Suprapubic skin (tissue), 4 donors: ENCODE results near the gene PITRM1. TPM values are rescaled to one million over a fixed set of nuclear protein-coding genes. Genes with fewer than 3 reads are reported as not detected.
A peak's percentile ranks its signal among the peaks of the same experiment; 100 is the strongest.
"Not testable (repeated sequence)": the region's sequence is repeated elsewhere in the genome, so short reads cannot be mapped to it uniquely, and the experiment has no call there.

Experiments used
- DNase-seq, 2 donors: peaks; one replicate each; pipeline ENCODE4 v3.0.0-alpha.2; 2019; ENCODE audit warnings: low spot score in 2 of 2
- H3K27ac ChIP-seq: fragments of 200-600 bp; sonication (generic); one replicate; pipeline ENCODE4 v1.5.1; 2019
- H3K27me3 ChIP-seq: fragments of 200-600 bp; sonication (generic); one replicate; pipeline ENCODE4 v1.5.1; 2019
- H3K36me3 ChIP-seq: fragments of 200-600 bp; sonication (generic); one replicate; pipeline ENCODE4 v1.5.1; 2019
- H3K4me1 ChIP-seq: fragments of 200-600 bp; sonication (generic); one replicate; pipeline ENCODE4 v1.5.1; 2019
- H3K4me3 ChIP-seq: fragments of 200-600 bp; sonication (generic); one replicate; pipeline ENCODE4 v1.5.1; 2019; ENCODE audit warnings: mild to moderate bottlenecking
- H3K9me3 ChIP-seq: fragments of 200-600 bp; sonication (generic); one replicate; pipeline ENCODE4 v1.5.1; 2019
- CTCF ChIP-seq, 2 donors: fragments of 200-600 bp in 1 of 2; fragments of 450-650 bp in 1 of 2; sonication (generic) in 1 of 2; IDR thresholded peaks; one replicate each; pipeline ENCODE4 v1.5.1; 2016 to 2019; ENCODE audit warnings: antibody characterized with exemption in 2 of 2, mild to moderate bottlenecking in 1 of 2, moderate library complexity in 1 of 2
- EP300 ChIP-seq: sonication (generic); formaldehyde crosslinking; IDR thresholded peaks from one replicate; pipeline ENCODE4 v1.6.1; 2017; ENCODE audit warnings: antibody characterized with exemption
- POLR2A ChIP-seq, 2 donors: fragments of 450-650 bp; IDR thresholded peaks; one replicate each; pipeline ENCODE4 v1.6.1; 2017; ENCODE audit warnings: antibody characterized with exemption in 2 of 2, mild to moderate bottlenecking in 2 of 2, moderate library complexity in 2 of 2
- POLR2AphosphoS5 ChIP-seq, 3 donors: sonication (generic); formaldehyde crosslinking; IDR thresholded peaks; one replicate each; pipeline ENCODE4 v1.6.1; 2017; ENCODE audit warnings: antibody characterized with exemption in 3 of 3
- WGBS: methylation state at CpG from one replicate; pipeline ENCODE4 v1.1.5; 2018; 5-methylcytosine and 5-hydroxymethylcytosine counted together
- total RNA-seq, 4 donors: library from RNA; depleted of rRNA; stranded (reverse); fragments of >200 nt; gene quantifications; one replicate each; pipeline ENCODE4 v1.1.0, GENCODE V29; 2016

PITRM1 gene
- total RNA-seq, 4 donors from 2014 or later, result 44.2 to 94.6 (median 63.1) TPM

- no peaks in the 10 kb centered on the region for H3K27me3 ChIP-seq
- H3K9me3 ChIP-seq, result no peaks in the 10 kb centered on the region
- peak overlapping the region; percentile 70 for H3K27ac ChIP-seq
- H3K4me3 ChIP-seq, result peak overlapping the region; percentile 8
- peak; percentile 79 for TF ChIP-seq EP300
- peak in 2 of 3 donors; percentile 56 to 61 for TF ChIP-seq POLR2AphosphoS5 (IDR thresholded peaks at IDR 0.05)
- no peak for TF ChIP-seq CTCF (IDR thresholded peaks at IDR 0.05)
- H3K4me1 ChIP-seq, result peaks cover 13% of the 10 kb centered on the region
- peak in 1 of 2 donors; percentile 80 for DNase-seq
- peaks cover 53% of the 10 kb centered on the region for H3K36me3 ChIP-seq
- 45% methylated on average over 19 of the region's 22 CpGs for WGBS
These were observed 65.1 kb downstream of the PITRM1 start for GRCh38 chr10:3107426-3107961.

- H3K9me3 ChIP-seq, result no peaks in the 10 kb centered on the region
- WGBS, result 51% methylated on average over 4 of the region's 5 CpGs
- H3K27ac ChIP-seq, result peak overlapping the region; percentile 70
- no peak for DNase-seq
- no peaks in the 10 kb centered on the region for H3K27me3 ChIP-seq
- H3K4me1 ChIP-seq, result peaks cover 13% of the 10 kb centered on the region
- TF ChIP-seq CTCF (IDR thresholded peaks at IDR 0.05) (no peak), EP300 (no peak), POLR2A (IDR thresholded peaks at IDR 0.05) (no peak), POLR2AphosphoS5 (IDR thresholded peaks at IDR 0.05) (no peak)
- peaks cover 48% of the 10 kb centered on the region for H3K36me3 ChIP-seq
- H3K4me3 ChIP-seq, result peak overlapping the region; percentile 8
These were observed 65.6 kb downstream of the PITRM1 start for GRCh38 chr10:3106928-3107425.

DNA sequence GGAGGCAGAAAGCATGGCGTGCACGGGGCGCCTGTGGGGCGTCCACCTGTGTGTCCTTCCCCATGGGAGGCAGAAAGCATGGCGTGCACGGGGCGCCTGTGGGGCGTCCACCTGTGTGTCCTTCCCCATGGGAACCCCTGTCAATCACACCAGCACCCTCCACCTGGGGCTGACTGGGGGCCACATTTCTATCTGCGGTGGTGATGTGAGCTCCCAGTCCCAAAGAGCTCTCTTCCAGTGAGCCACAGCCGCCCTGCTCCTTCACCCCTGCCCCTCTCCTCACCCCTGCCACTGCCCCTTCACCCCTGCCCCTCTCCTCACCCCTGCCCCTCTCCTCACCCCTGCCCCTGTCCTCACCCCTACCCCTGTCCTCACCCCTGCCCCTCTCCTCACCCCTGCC is 66.3 kb downstream of the PITRM1 start:
- H3K36me3 ChIP-seq, result peaks cover 51% of the 10 kb centered on the region
- H3K9me3 ChIP-seq, H3K4me3 ChIP-seq, H3K27ac ChIP-seq, H3K27me3 ChIP-seq, DNase-seq: not testable (repeated sequence)
- WGBS, result 90% methylated on average over 2 of the region's 10 CpGs
- H3K4me1 ChIP-seq, result peaks cover 13% of the 10 kb centered on the region

- WGBS, result 84% methylated on average over 10 of the region's 20 CpGs
- Histone ChIP-seq H3K9me3 (no peaks in the 10 kb centered on the region), H3K27me3 (no peaks in the 10 kb centered on the region), H3K27ac (no peak overlapping the region), H3K36me3 (peaks cover 52% of the 10 kb centered on the region), H3K4me3 (no peak overlapping the region), H3K4me1 (peaks cover 13% of the 10 kb centered on the region)
- no peak for DNase-seq
- TF ChIP-seq CTCF (IDR thresholded peaks at IDR 0.05) (no peak), EP300 (no peak), POLR2AphosphoS5 (IDR thresholded peaks at IDR 0.05) (no peak), POLR2A (IDR thresholded peaks at IDR 0.05) (no peak)
These were observed 66.7 kb downstream of the PITRM1 start for GRCh38 chr10:3105905-3106304.

DNA sequence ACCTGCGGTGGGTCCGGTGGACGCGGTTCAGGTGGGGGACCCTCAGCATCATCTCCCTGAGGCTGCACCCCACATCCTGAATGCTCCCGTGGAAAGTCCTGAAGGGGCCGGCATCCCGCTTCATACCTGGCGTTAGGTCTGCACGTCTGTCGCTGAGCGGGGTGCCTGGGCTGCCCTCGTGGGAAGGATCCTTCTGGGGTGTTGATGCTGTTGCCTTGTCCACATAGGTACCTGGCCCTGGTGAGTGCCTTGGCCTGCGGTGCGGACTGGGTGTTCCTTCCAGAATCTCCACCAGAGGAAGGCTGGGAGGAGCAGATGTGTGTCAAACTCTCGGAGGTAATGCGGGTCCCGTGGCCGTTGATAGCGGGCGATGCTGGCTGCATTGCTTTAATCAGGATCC is 67.4 kb downstream of the PITRM1 start:
- no peak overlapping the region for H3K27ac ChIP-seq
- H3K4me1 ChIP-seq, result peaks cover 9% of the 10 kb centered on the region
- no peaks in the 10 kb centered on the region for H3K27me3 ChIP-seq
- no peak overlapping the region for H3K4me3 ChIP-seq
- 96% methylated on average over 10 of the region's 20 CpGs for WGBS
- peaks cover 57% of the 10 kb centered on the region for H3K36me3 ChIP-seq
- H3K9me3 ChIP-seq, result no peaks in the 10 kb centered on the region
- TF ChIP-seq POLR2A (IDR thresholded peaks at IDR 0.05) (no peak), CTCF (IDR thresholded peaks at IDR 0.05) (no peak), EP300 (no peak), POLR2AphosphoS5 (IDR thresholded peaks at IDR 0.05) (no peak)
- no peak for DNase-seq
